ENCODE data around the gene RFX3.

GRCh38 chr9:3321186-3321585 is 204.6 kb downstream of the RFX3 start:
- no peak for TF ChIP-seq CTCF (tag by site-specific recombination; IDR thresholded peaks at IDR 0.05)
- TF ChIP-seq ZNF404 (tag by site-specific recombination; IDR thresholded peaks at IDR 0.05), result no peak
- no peak for TF ChIP-seq ZNF23 (tag by site-specific recombination; IDR thresholded peaks at IDR 0.05; ENCODE audit: borderline replicate concordance)
